ENCODE measurements around the gene OR5B3. TPM values are rescaled to one million over a fixed set of nuclear protein-coding genes. Genes with fewer than 3 reads are reported as not detected.

Gene OR5B3
- not detected in 2 replicates for total RNA-seq

GRCh38 chr11:58406774-58407173 lies at the start of gene OR5B3:
Gene OR5B3, minus strand, starts transcription at chr11:58406874. Its CDS starts 3,465 bp downstream, at chr11:58403409.

GRCh38 chr11:58442136-58442535 lies 35.5 kb upstream of the OR5B3 start, which contains the start of gene OR5B12:
Gene OR5B12, minus strand, starts transcription at chr11:58442236. Its CDS starts 2,085 bp downstream, at chr11:58440151.

GRCh38 chr11:58428021-58428420 lies 21.3 kb upstream of the OR5B3 start, which contains the start of gene OR5B2:
Gene OR5B2, minus strand, starts transcription at chr11:58428121. Its CDS starts 4,860 bp downstream, at chr11:58423261.

GRCh38 chr11:58358969-58359368 lies 47.7 kb downstream of the OR5B3 start, which contains the start of gene OR5B17:
Gene OR5B17, minus strand, starts transcription at chr11:58359069. Its CDS starts 0 bp downstream, at chr11:58359069.

Other genes starting within 250 kb of the OR5B3 start
- not detected in 2 replicates for gene OR9Q2, start 217.8 kb downstream of the OR5B3 start, total RNA-seq
- not detected in 2 replicates for gene OR1S2, start 202.7 kb downstream of the OR5B3 start, total RNA-seq
- not detected in 2 replicates for gene OR1S1, start 194.2 kb downstream of the OR5B3 start, total RNA-seq
- not detected in 2 replicates for gene OR10Q1, start 178.0 kb downstream of the OR5B3 start, total RNA-seq
- gene OR10W1, start 138.6 kb downstream of the OR5B3 start, total RNA-seq = not detected in 2 replicates
- not detected in 2 replicates for gene OR5B17, start 47.8 kb downstream of the OR5B3 start, total RNA-seq
- not detected in 2 replicates for gene OR5B2, start 21.2 kb upstream of the OR5B3 start, total RNA-seq
- not detected in 2 replicates for gene OR5B12, start 35.4 kb upstream of the OR5B3 start, total RNA-seq
- gene OR5B21, start 101.2 kb upstream of the OR5B3 start, total RNA-seq = not detected in 2 replicates
- 2.1 and 7.2 TPM in 2 replicates for gene LPXN, start 169.0 kb upstream of the OR5B3 start, total RNA-seq
- 47.2 and 49.2 TPM in 2 replicates for gene ZFP91, start 172.2 kb upstream of the OR5B3 start, total RNA-seq
- 0.48 and 2.1 TPM in 2 replicates for gene CNTF, start 215.8 kb upstream of the OR5B3 start, total RNA-seq